B cell (primary cell): ENCODE results near the gene HDAC9. TPM values are rescaled to one million over a fixed set of nuclear protein-coding genes. Genes with fewer than 3 reads are reported as not detected.
A peak's percentile ranks its signal among the peaks of the same experiment; 100 is the strongest.

ENCODE experiments used
- ATAC-seq: fragments of 200-7000 bp; cut with Tn5 transposase; one replicate; pipeline ENCODE4 v1.10.0; 2021; ENCODE audit warnings: low read depth, mild to moderate bottlenecking, moderate number of reproducible peaks, moderate library complexity
- CTCF ChIA-PET: fragments of 350-600 bp; sonication (Branson Sonifier 250); formaldehyde crosslinking; loops from one replicate; lab custom pipeline; 2021; ENCODE audit warnings: antibody characterized with exemption, inconsistent platforms; lab: Charles Lee
- POLR2A ChIA-PET: fragments of 350-600 bp; sonication (Branson Sonifier 250); formaldehyde crosslinking; loops from one replicate; lab custom pipeline; 2021; ENCODE audit warnings: antibody characterized with exemption; lab: Charles Lee
- DNase-seq: peaks from one replicate; pipeline ENCODE4 v3.0.0; 2013
- H2AFZ ChIP-seq: 2 replicates; pipeline ENCODE4 v1.6.1; 2012; ENCODE audit warnings: mild to moderate bottlenecking, low read depth, low read length; ENCODE audit not compliant: insufficient read depth, poor library complexity, severe bottlenecking
- H3K27ac ChIP-seq, 2 donors: 1 replicate in 1 of 2; 2 replicates in 1 of 2; pipeline ENCODE4 v1.5.1; 2012 to 2013; ENCODE audit warnings: low read length in 2 of 2, mild to moderate bottlenecking in 2 of 2, moderate library complexity in 1 of 2
- H3K27me3 ChIP-seq, 4 experiments: fragments of 200-600 bp in 1 of 4; sonication (generic) in 1 of 4; replicated peaks in 1 of 4; 1 replicate in 2 of 4; 2 replicates in 2 of 4; pipeline versions ENCODE4 v1.6.1 to v1.7.0; 2013 to 2016; ENCODE audit warnings: low read length in 3 of 4, mild to moderate bottlenecking in 2 of 4, mixed read lengths in 1 of 4, moderate library complexity in 1 of 4; ENCODE audit not compliant: insufficient read depth in 4 of 4, control insufficient read depth in 3 of 4; ENCODE audit errors: control extremely low read depth in 1 of 4
- H3K36me3 ChIP-seq, 2 experiments: replicated peaks in 1 of 2; 1 replicate in 1 of 2; 2 replicates in 1 of 2; pipeline versions ENCODE4 v1.6.1 to v1.7.1; 2013; ENCODE audit warnings: low read length in 1 of 2; ENCODE audit not compliant: insufficient read depth in 2 of 2, control insufficient read depth in 1 of 2; ENCODE audit errors: control extremely low read depth in 1 of 2, extremely low read depth in 1 of 2
- H3K4me1 ChIP-seq, 2 donors: fragments of 200-600 bp in 1 of 2; sonication (generic) in 1 of 2; 1 replicate in 1 of 2; 2 replicates in 1 of 2; pipeline versions ENCODE4 v1.5.1 to v1.6.1; 2013 to 2017; ENCODE audit warnings: low read length in 2 of 2; ENCODE audit not compliant: control insufficient read depth in 2 of 2, insufficient read depth in 2 of 2
- H3K4me2 ChIP-seq: replicated peaks from 2 replicates; pipeline ENCODE3; 2012; ENCODE audit warnings: mild to moderate bottlenecking, low read depth, low read length; ENCODE audit not compliant: poor library complexity, severe bottlenecking
- H3K4me3 ChIP-seq, 5 experiments: fragments of 200-600 bp in 1 of 5; sonication (generic) in 1 of 5; 1 replicate in 3 of 5; 2 replicates in 2 of 5; pipeline versions ENCODE4 v1.5.1 to v1.7.0; 2011 to 2016; ENCODE audit warnings: low read length in 4 of 5, mild to moderate bottlenecking in 4 of 5, low read depth in 2 of 5, control low read depth in 1 of 5, moderate library complexity in 1 of 5; ENCODE audit not compliant: insufficient read depth in 1 of 5; ENCODE audit errors: control extremely low read depth in 1 of 5, extremely low read depth in 1 of 5
- H3K79me2 ChIP-seq: fragments of 200-600 bp; sonication (generic); one replicate; pipeline ENCODE4 v1.6.0; 2016; ENCODE audit warnings: low read length; ENCODE audit not compliant: control insufficient read depth, insufficient read depth
- H3K9ac ChIP-seq: fragments of 200-600 bp; sonication (generic); 2 replicates; pipeline ENCODE4 v1.6.1; 2017; ENCODE audit warnings: mild to moderate bottlenecking, low read length, moderate library complexity
- H3K9me3 ChIP-seq, 3 donors: one replicate each; pipeline versions ENCODE4 v1.6.1 to v1.7.1; 2013; ENCODE audit warnings: low read length in 2 of 3; ENCODE audit not compliant: control insufficient read depth in 2 of 3, insufficient read depth in 1 of 3; ENCODE audit errors: control extremely low read depth in 1 of 3
- H4K20me1 ChIP-seq: 2 replicates; pipeline ENCODE4 v1.6.0; 2012; ENCODE audit warnings: mild to moderate bottlenecking, low read length; ENCODE audit not compliant: insufficient read depth, control insufficient read depth, poor library complexity, severe bottlenecking
- H3K27ac Mint-ChIP-seq: one replicate; pipeline ENCODE4 v1.8.0; 2021; ENCODE audit warnings: mixed read lengths
- H3K27me3 Mint-ChIP-seq: one replicate; pipeline ENCODE4 v1.8.0; 2021; ENCODE audit warnings: mixed read lengths
- H3K4me1 Mint-ChIP-seq: one replicate; pipeline ENCODE4 v1.8.0; 2021; ENCODE audit warnings: mixed read lengths
- H3K4me3 Mint-ChIP-seq: one replicate; pipeline ENCODE4 v1.8.0; 2021; ENCODE audit warnings: mixed read lengths
- H3K9me3 Mint-ChIP-seq: one replicate; pipeline ENCODE4 v1.8.0; 2022; ENCODE audit warnings: mixed read lengths; ENCODE audit not compliant: insufficient read depth
- CTCF ChIP-seq: fragments of 200-600 bp; IDR thresholded peaks from one replicate; pipeline ENCODE4 v1.8.0; 2022; ENCODE audit warnings: antibody characterized with exemption, mild to moderate bottlenecking
- EZH2 ChIP-seq: IDR thresholded peaks from 2 replicates; pipeline ENCODE4 v1.6.1; 2012; ENCODE audit warnings: borderline replicate concordance, low read depth, mild to moderate bottlenecking, moderate library complexity, low read length; ENCODE audit not compliant: insufficient read depth, poor library complexity, severe bottlenecking
- WGBS: methylation state at CpG from one replicate; pipeline ENCODE4 v1.1.5; 2013; ENCODE audit warnings: missing lambda C conversion rate; ENCODE audit not compliant: insufficient coverage; 5-methylcytosine and 5-hydroxymethylcytosine counted together
- intact Hi-C: fragments of 100-400 bp; cut with micrococcal nuclease; formaldehyde crosslinking; loops from one replicate; pipeline ENCODE4 v1.10.0; 2022
- polyA plus RNA-seq: library from polyadenylated mRNA; depleted of rRNA; stranded (reverse); fragments of >200 nt; gene quantifications from 2 replicates; pipeline ENCODE4 v1.2.3, GENCODE V29; 2012
- total RNA-seq, 2 donors: library from RNA; stranded (reverse); fragments of 120-200 nt in 1 of 2; gene quantifications; 1 replicate in 1 of 2; 2 replicates in 1 of 2; pipeline versions ENCODE4 v1.2.3 to v1.2.4, GENCODE V29; 2013 to 2022

HDAC9 gene
- total and polyA plus RNA-seq, 2 donors (not counting 1 experiment from before 2014, with no cell fraction given): 49.1 to 64.8 TPM

- ChIA-PET POLR2A (interaction anchor here (0.9 to 1.5 kb wide), 2 partner anchors 10 to 24 kb away, joined by 3 to 6 read pairs; no protein-coding TSS in a partner anchor), CTCF (interaction anchor here (0.8 to 1.2 kb wide), 4 partner anchors 9 to 39 kb away, joined by 3 read pairs; no protein-coding TSS in a partner anchor)
Observed at GRCh38 chr7:18531539-18531938, 36.0 kb downstream of the HDAC9 start.

More at GRCh38 chr7:18531539-18531938, 36.0 kb downstream of the HDAC9 start:
- no peaks in the 10 kb centered on the region for H3K27me3 Mint-ChIP-seq
- H3K4me1 ChIP-seq: peaks cover 52 to 77% of the 10 kb centered on the region in 2 donors
- ATAC-seq: no peak
- peaks cover 70% of the 10 kb centered on the region for H3K4me1 Mint-ChIP-seq
- H3K9me3 Mint-ChIP-seq: no peaks in the 10 kb centered on the region
- peak overlapping the region; percentile 89 for H3K27ac Mint-ChIP-seq
- H3K9ac ChIP-seq: no peak overlapping the region
- intact Hi-C loops: loop anchor here (2.0 kb wide), 1 partner anchor 29 kb away; no protein-coding TSS in a partner anchor
- H3K27ac ChIP-seq: peak overlapping the region; percentile 2 to 82
- peak overlapping the region; percentile 73 for H3K4me2 ChIP-seq
- DNase-seq: no peak
- H3K4me3 ChIP-seq: no peak overlapping the region
- H3K36me3 ChIP-seq: no peaks in the 10 kb centered on the region
- H3K9me3 ChIP-seq: peaks cover 0 to 6% (median 0%) of the 10 kb centered on the region in 3 donors
- peak overlapping the region; percentile 71 for H3K4me3 Mint-ChIP-seq
- no peak for TF ChIP-seq CTCF
- TF ChIP-seq EZH2: no peak
- no peaks in the 10 kb centered on the region for H3K27me3 ChIP-seq
- no CpG with 5 or more reads among the region's 3 CpGs for WGBS
- no peaks in the 10 kb centered on the region for H4K20me1 ChIP-seq
- H3K79me2 ChIP-seq: peaks cover 94% of the 10 kb centered on the region
- no peak overlapping the region for H2AFZ ChIP-seq
